ENCODE measurements around the gene HYDIN.

Gene HYDIN

DNA sequence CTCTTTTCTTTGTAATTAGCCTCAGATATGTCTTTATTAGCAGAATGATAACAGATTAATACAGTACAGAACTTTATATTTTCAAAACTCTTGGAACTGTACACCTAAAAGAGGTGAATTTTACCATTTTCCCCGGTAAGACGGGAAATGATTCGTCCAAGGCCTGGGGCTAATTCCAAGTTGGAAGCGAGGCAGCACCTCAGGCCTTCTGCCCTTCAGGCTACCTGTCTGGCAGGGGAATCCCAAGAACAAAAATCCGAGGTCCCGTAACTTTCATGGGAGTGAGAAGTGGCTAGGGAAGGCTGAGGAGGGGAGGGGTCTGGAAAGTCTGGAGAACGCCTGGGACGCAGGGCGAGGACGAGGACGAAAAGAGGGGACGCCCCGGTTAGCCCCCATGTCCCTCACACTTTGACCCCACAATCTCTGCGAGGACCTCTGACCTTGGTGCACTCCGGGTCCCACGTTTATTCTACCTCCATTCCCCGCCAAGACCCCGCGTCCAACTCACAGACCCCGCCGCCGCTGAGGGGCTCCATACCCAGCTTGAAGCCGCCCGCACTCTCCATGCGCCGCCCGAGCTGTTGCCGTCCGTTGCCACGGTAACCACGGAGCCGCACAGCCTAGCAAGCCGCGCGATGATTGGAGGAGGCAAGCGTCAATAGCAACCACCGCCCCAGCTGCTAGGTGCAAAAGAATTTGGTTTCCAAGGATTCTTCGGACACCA is at the start of gene HYDIN:
HYDIN (minus strand) TSS at position 601 of the 724 bp plus-strand sequence. CDS start 43,827 bp downstream, outside the sequence.
- Histone ChIP-seq H3K4me1 (ENCODE audit: low read length) (no peaks in the 10 kb centered on the region), H2AFZ (ENCODE audit: low read depth, low read length) (no peak within 1 kb of the TSS), H4K20me1 (ENCODE audit: insufficient read depth, low read length) (no peaks in the 10 kb centered on the region), H3K27me3 (ENCODE audit: low read depth, low read length) (no peaks in the 10 kb centered on the region), H3K4me3 (ENCODE audit: low read length) (no peak within 1 kb of the TSS), H3K36me3 (replicated peaks; ENCODE audit: low read depth, low read length) (no peaks in the 10 kb centered on the region), H3K9me3 (ENCODE audit: insufficient read depth, low read length) (peaks cover 15% of the 10 kb centered on the region; the same call in 1 of the 2 replicates), H3K9ac (ENCODE audit: low read length) (no peak within 1 kb of the TSS), H3K27ac (ENCODE audit: low read length) (no peak within 1 kb of the TSS), H3K79me2 (ENCODE audit: low read length) (no peaks in the 10 kb centered on the region), H3K4me2 (ENCODE audit: low read length) (no peak within 1 kb of the TSS)
- TF ChIP-seq, protein P1, sequence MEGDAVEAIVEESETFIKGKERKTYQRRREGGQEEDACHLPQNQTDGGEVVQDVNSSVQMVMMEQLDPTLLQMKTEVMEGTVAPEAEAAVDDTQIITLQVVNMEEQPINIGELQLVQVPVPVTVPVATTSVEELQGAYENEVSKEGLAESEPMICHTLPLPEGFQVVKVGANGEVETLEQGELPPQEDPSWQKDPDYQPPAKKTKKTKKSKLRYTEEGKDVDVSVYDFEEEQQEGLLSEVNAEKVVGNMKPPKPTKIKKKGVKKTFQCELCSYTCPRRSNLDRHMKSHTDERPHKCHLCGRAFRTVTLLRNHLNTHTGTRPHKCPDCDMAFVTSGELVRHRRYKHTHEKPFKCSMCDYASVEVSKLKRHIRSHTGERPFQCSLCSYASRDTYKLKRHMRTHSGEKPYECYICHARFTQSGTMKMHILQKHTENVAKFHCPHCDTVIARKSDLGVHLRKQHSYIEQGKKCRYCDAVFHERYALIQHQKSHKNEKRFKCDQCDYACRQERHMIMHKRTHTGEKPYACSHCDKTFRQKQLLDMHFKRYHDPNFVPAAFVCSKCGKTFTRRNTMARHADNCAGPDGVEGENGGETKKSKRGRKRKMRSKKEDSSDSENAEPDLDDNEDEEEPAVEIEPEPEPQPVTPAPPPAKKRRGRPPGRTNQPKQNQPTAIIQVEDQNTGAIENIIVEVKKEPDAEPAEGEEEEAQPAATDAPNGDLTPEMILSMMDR (IDR thresholded peaks at IDR 0.05; ENCODE audit: low read depth, low read length) = no peak
- no peak for TF ChIP-seq EZH2phosphoT487 (IDR thresholded peaks at IDR 0.05; ENCODE audit: low read depth)

DNA sequence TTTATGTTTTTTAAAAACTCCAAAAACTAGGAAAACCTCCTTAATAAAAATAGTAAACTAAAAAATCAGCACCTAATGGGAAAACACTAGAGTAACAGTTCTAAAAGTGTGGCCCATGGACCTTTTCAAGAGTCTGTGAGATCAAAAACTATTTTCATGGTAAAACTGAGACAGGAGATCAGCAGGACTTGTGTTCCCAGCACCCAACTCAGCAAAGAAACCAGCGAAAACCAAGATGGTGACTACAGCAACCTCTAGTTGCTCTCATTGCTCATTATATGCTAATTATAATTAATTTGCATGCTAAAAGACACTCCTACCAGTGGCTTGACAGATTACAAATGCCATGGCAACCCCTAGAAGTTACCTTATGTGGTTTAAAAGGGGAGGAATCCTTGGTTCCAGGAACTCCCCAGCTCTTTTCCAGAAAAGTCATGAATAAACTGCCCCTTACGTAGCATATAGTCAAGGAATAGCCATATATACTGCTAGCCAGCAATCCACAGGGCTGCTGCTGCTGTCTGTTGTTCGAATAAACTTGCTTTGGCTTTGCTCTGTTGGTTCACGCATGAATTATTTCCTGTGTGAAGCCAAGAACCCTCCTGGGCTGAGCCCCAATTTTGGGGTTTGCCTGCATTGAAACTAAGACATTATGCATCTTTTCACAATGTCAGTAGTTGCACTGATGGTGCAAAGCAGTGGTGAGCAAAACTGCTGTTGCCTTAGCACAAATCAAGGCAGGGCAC is 46.2 kb upstream of the HYDIN start:
- Histone ChIP-seq H3K27me3 (ENCODE audit: low read depth, low read length) (no peaks in the 10 kb centered on the region), H3K27ac (ENCODE audit: low read length) (no peak overlapping the region), H3K4me1 (ENCODE audit: low read length) (no peaks in the 10 kb centered on the region), H3K36me3 (replicated peaks; ENCODE audit: low read depth, low read length) (no peaks in the 10 kb centered on the region), H3K4me3 (ENCODE audit: low read length) (no peak overlapping the region), H4K20me1 (ENCODE audit: insufficient read depth, low read length) (no peaks in the 10 kb centered on the region), H3K79me2 (ENCODE audit: low read length) (no peaks in the 10 kb centered on the region), H2AFZ (ENCODE audit: low read depth, low read length) (no peak overlapping the region), H3K9ac (ENCODE audit: low read length) (no peak overlapping the region), H3K4me2 (ENCODE audit: low read length) (no peak overlapping the region), H3K9me3 (ENCODE audit: insufficient read depth, low read length) (peaks cover 7% of the 10 kb centered on the region; the same call in 1 of the 2 replicates)
- TF ChIP-seq, protein P1 (IDR thresholded peaks at IDR 0.05; ENCODE audit: low read depth, low read length) = no peak
- TF ChIP-seq EZH2phosphoT487 (IDR thresholded peaks at IDR 0.05; ENCODE audit: low read depth) = no peak

DNA sequence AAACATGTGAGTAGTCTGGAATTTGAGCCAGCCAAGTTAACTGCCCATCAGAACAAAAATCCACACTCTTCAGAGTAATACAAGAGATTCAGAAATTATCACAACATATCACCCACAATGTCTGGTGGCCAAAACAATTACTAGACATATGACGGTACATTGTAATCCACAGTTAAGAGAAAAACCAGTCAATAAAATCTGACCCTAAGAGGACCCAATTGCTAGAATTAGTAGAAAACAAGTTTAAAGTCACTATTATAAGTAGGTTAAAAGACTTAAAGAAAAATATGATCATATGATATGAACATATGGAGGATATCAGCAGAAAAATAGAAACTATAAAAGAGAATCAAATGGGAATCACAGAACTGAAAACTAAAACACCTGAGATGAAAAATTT is 42.9 kb upstream of the HYDIN start:
- no peaks in the 10 kb centered on the region for H3K79me2 ChIP-seq (ENCODE audit: low read length)
- peaks cover 7% of the 10 kb centered on the region; the same call in 1 of the 2 replicates for H3K9me3 ChIP-seq (ENCODE audit: insufficient read depth, low read length)
- H3K27ac ChIP-seq (ENCODE audit: low read length) = no peak overlapping the region
- no peak for TF ChIP-seq EZH2phosphoT487 (IDR thresholded peaks at IDR 0.05; ENCODE audit: low read depth)
- TF ChIP-seq, protein P1 (IDR thresholded peaks at IDR 0.05; ENCODE audit: low read depth, low read length) = no peak
- no peaks in the 10 kb centered on the region for H3K36me3 ChIP-seq (replicated peaks; ENCODE audit: low read depth, low read length)
- no peak overlapping the region for H3K4me3 ChIP-seq (ENCODE audit: low read length)
- H2AFZ ChIP-seq (ENCODE audit: low read depth, low read length) = no peak overlapping the region
- no peaks in the 10 kb centered on the region for H4K20me1 ChIP-seq (ENCODE audit: insufficient read depth, low read length)
- H3K9ac ChIP-seq (ENCODE audit: low read length) = no peak overlapping the region
- no peak overlapping the region for H3K4me2 ChIP-seq (ENCODE audit: low read length)
- H3K27me3 ChIP-seq (ENCODE audit: low read depth, low read length) = 0 out of 2 replicates have a peak, but pooled peaks cover 9% of the 10 kb centered on the region
- H3K4me1 ChIP-seq (ENCODE audit: low read length) = no peaks in the 10 kb centered on the region

DNA sequence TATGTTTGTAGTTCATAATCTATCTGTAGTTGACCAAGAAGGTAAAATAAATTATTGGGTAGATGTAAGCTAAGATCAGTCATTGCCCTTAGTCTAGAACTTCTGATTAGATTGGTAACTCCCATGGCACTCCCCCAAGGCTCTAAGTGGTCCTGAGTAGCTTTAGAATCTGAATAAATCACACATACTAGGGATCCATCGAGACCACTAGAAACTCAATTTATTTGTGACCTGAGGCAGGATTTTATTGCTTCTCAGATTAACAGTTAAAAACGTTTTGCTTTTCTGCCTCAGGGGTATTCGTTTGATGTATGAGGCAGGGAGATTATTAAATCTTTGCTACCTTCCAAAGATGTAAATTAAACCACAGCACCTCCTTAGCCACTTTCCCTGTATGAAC is 33.8 kb upstream of the HYDIN start:
- H3K4me1 ChIP-seq (ENCODE audit: low read length) = no peaks in the 10 kb centered on the region
- peaks cover 52% of the 10 kb centered on the region for H3K27me3 ChIP-seq (ENCODE audit: low read depth, low read length)
- H3K4me2 ChIP-seq (ENCODE audit: low read length) = no peak overlapping the region
- no peak overlapping the region for H3K9ac ChIP-seq (ENCODE audit: low read length)
- H3K9me3 ChIP-seq (ENCODE audit: insufficient read depth, low read length) = no peaks in the 10 kb centered on the region
- H3K79me2 ChIP-seq (ENCODE audit: low read length) = no peaks in the 10 kb centered on the region
- H3K4me3 ChIP-seq (ENCODE audit: low read length) = no peak overlapping the region
- H4K20me1 ChIP-seq (ENCODE audit: insufficient read depth, low read length) = no peaks in the 10 kb centered on the region
- no peaks in the 10 kb centered on the region for H3K36me3 ChIP-seq (replicated peaks; ENCODE audit: low read depth, low read length)
- no peak overlapping the region for H2AFZ ChIP-seq (ENCODE audit: low read depth, low read length)
- TF ChIP-seq EZH2phosphoT487 (IDR thresholded peaks at IDR 0.05; ENCODE audit: low read depth) = no peak
- TF ChIP-seq, protein P1 (IDR thresholded peaks at IDR 0.05; ENCODE audit: low read depth, low read length) = no peak
- no peak overlapping the region for H3K27ac ChIP-seq (ENCODE audit: low read length)

Data from OCI-LY3 (cell line).